ENCODE measurements around the gene TSC22D3.

- TF ChIP-seq POLR2AphosphoS5 (IDR thresholded peaks at IDR 0.05; ENCODE audit: low read depth, low read length) (no peak), TAF1 (IDR thresholded peaks at IDR 0.05; ENCODE audit: borderline replicate concordance, insufficient read depth, low read length) (no peak), SIN3A (IDR thresholded peaks at IDR 0.05; ENCODE audit: borderline replicate concordance, insufficient read depth, low read length) (no peak), REST (IDR thresholded peaks at IDR 0.05; ENCODE audit: insufficient read depth in 1 of 2, low read depth in 2 of 2, low read length in 2 of 2) (no peak)
These were observed 54.3 kb downstream of the TSC22D3 start for GRCh38 chrX:107721318-107721717.

Measured in PFSK-1 (cell line).